ENCODE measurements around the gene KLF6.

KLF6 gene

GRCh38 chr10:3813986-3814837, 29.2 kb upstream of the KLF6 start:
- no peak for TF ChIP-seq CTCF (IDR thresholded peaks at IDR 0.05; ENCODE audit: low read depth, low read length)
- Histone ChIP-seq H3K27me3 (ENCODE audit: insufficient read depth, low read depth, severe bottlenecking) (no peaks in the 10 kb centered on the region), H3K4me3 (ENCODE audit: low read depth, low read length) (no peak overlapping the region), H3K9me3 (ENCODE audit: severe bottlenecking) (no peaks in the 10 kb centered on the region), H3K27ac (no peak overlapping the region), H3K36me3 (no peaks in the 10 kb centered on the region)
- DNase-seq = no peak

GRCh38 chr10:3813267-3813666, 28.3 kb upstream of the KLF6 start:
- DNase-seq = no peak
- no peaks in the 10 kb centered on the region for H3K9me3 ChIP-seq (ENCODE audit: severe bottlenecking)
- no peaks in the 10 kb centered on the region for H3K36me3 ChIP-seq
- TF ChIP-seq CTCF (IDR thresholded peaks at IDR 0.05; ENCODE audit: low read depth, low read length) = no peak
- H3K27me3 ChIP-seq (ENCODE audit: insufficient read depth, low read depth, severe bottlenecking) = no peaks in the 10 kb centered on the region
- no peak overlapping the region for H3K27ac ChIP-seq
- H3K4me3 ChIP-seq (ENCODE audit: low read depth, low read length) = no peak overlapping the region

GRCh38 chr10:3812141-3812540, 27.1 kb upstream of the KLF6 start:
- Histone ChIP-seq H3K4me3 (ENCODE audit: low read depth, low read length) (no peak overlapping the region), H3K36me3 (no peaks in the 10 kb centered on the region), H3K27ac (no peak overlapping the region), H3K9me3 (ENCODE audit: severe bottlenecking) (no peaks in the 10 kb centered on the region), H3K27me3 (ENCODE audit: insufficient read depth, low read depth, severe bottlenecking) (no peaks in the 10 kb centered on the region)
- no peak for TF ChIP-seq CTCF (IDR thresholded peaks at IDR 0.05; ENCODE audit: low read depth, low read length)
- DNase-seq = no peak

- Histone ChIP-seq H3K27ac (no peak overlapping the region), H3K27me3 (ENCODE audit: insufficient read depth, low read depth, severe bottlenecking) (no peaks in the 10 kb centered on the region), H3K4me3 (ENCODE audit: low read depth, low read length) (no peak overlapping the region), H3K9me3 (ENCODE audit: severe bottlenecking) (no peaks in the 10 kb centered on the region), H3K36me3 (no peaks in the 10 kb centered on the region)
- DNase-seq = no peak
- no peak for TF ChIP-seq CTCF (IDR thresholded peaks at IDR 0.05; ENCODE audit: low read depth, low read length)
Measured at GRCh38 chr10:3811291-3811870, 26.4 kb upstream of the KLF6 start.

GRCh38 chr10:3808689-3809199, 23.7 kb upstream of the KLF6 start:
- Histone ChIP-seq H3K27ac (no peak overlapping the region), H3K27me3 (ENCODE audit: insufficient read depth, low read depth, severe bottlenecking) (no peaks in the 10 kb centered on the region), H3K4me3 (ENCODE audit: low read depth, low read length) (no peak overlapping the region), H3K36me3 (no peaks in the 10 kb centered on the region), H3K9me3 (ENCODE audit: severe bottlenecking) (no peaks in the 10 kb centered on the region)
- DNase-seq = no peak
- no peak for TF ChIP-seq CTCF (IDR thresholded peaks at IDR 0.05; ENCODE audit: low read depth, low read length)
